ENCODE data around the gene PNKP.

Gene PNKP

GRCh38 chr19:49817964-49818648 lies 49.3 kb downstream of the PNKP start, which contains the start of gene MED25:
Gene MED25, plus strand, starts transcription at chr19:49818289. Its CDS starts 53 bp downstream, at chr19:49818342.
- peaks cover 18% of the 10 kb centered on the region for H3K4me1 ChIP-seq (ENCODE audit: insufficient read depth, low read length, poor library complexity, severe bottlenecking)
- H4K20me1 ChIP-seq (ENCODE audit: insufficient read depth, low read length, poor library complexity, severe bottlenecking): peaks cover 9% of the 10 kb centered on the region
- H3K4me3 ChIP-seq (ENCODE audit: low read length, poor library complexity, severe bottlenecking): peak within 1 kb of the TSS; percentile 92
- peak within 1 kb of the TSS; percentile 85 for H3K4me2 ChIP-seq (ENCODE audit: low read depth, low read length, poor library complexity, severe bottlenecking)
- no peaks in the 10 kb centered on the region for H3K27me3 ChIP-seq (ENCODE audit: insufficient read depth, low read length, poor library complexity, severe bottlenecking)
- H3K79me2 ChIP-seq (ENCODE audit: insufficient read depth, low read length): peaks cover 28% of the 10 kb centered on the region
- peak within 1 kb of the TSS; percentile 89 for H3K9ac ChIP-seq (ENCODE audit: low read depth, low read length, poor library complexity, severe bottlenecking)
- H3F3A ChIP-seq (ENCODE audit: low read depth): no peaks in the 10 kb centered on the region
- H3K9me2 ChIP-seq (replicated peaks; ENCODE audit: low read depth, low read length): no peaks in the 10 kb centered on the region
- TF ChIP-seq CTCF (conservative IDR thresholded peaks at IDR 0.05; ENCODE audit: low read length) (no peak), EZH2phosphoT487 (IDR thresholded peaks at IDR 0.05; ENCODE audit: borderline replicate concordance) (no peak)
- H3K36me3 ChIP-seq (ENCODE audit: insufficient read depth, low read length): no peaks in the 10 kb centered on the region
- H3K9me3 ChIP-seq (ENCODE audit: insufficient read depth, low read depth, low read length): no peaks in the 10 kb centered on the region
- H2AFZ ChIP-seq (ENCODE audit: low read length): peak within 1 kb of the TSS; percentile 98

- Histone ChIP-seq H3K27me3 (ENCODE audit: insufficient read depth, low read length, poor library complexity, severe bottlenecking) (no peaks in the 10 kb centered on the region), H3K9me2 (replicated peaks; ENCODE audit: low read depth, low read length) (no peaks in the 10 kb centered on the region), H3F3A (ENCODE audit: low read depth) (no peaks in the 10 kb centered on the region), H3K9me3 (ENCODE audit: insufficient read depth, low read depth, low read length) (no peaks in the 10 kb centered on the region), H3K79me2 (ENCODE audit: insufficient read depth, low read length) (peaks cover 28% of the 10 kb centered on the region), H3K4me1 (ENCODE audit: insufficient read depth, low read length, poor library complexity, severe bottlenecking) (peaks cover 27% of the 10 kb centered on the region), H3K4me2 (ENCODE audit: low read depth, low read length, poor library complexity, severe bottlenecking) (no peak overlapping the region), H3K36me3 (ENCODE audit: insufficient read depth, low read length) (no peaks in the 10 kb centered on the region), H3K9ac (ENCODE audit: low read depth, low read length, poor library complexity, severe bottlenecking) (no peak overlapping the region), H2AFZ (ENCODE audit: low read length) (no peak overlapping the region), H3K4me3 (ENCODE audit: low read length, poor library complexity, severe bottlenecking) (no peak overlapping the region), H4K20me1 (ENCODE audit: insufficient read depth, low read length, poor library complexity, severe bottlenecking) (peaks cover 9% of the 10 kb centered on the region)
- no peak for TF ChIP-seq EZH2phosphoT487 (IDR thresholded peaks at IDR 0.05; ENCODE audit: borderline replicate concordance)
These were observed 50.8 kb downstream of the PNKP start for GRCh38 chr19:49816590-49816989.

- H3K4me3 ChIP-seq (ENCODE audit: low read length, poor library complexity, severe bottlenecking): peak overlapping the region; percentile 84
- H3K79me2 ChIP-seq (ENCODE audit: insufficient read depth, low read length): peaks cover 9% of the 10 kb centered on the region
- H3K9ac ChIP-seq (ENCODE audit: low read depth, low read length, poor library complexity, severe bottlenecking): no peak overlapping the region
These were observed 53.4 kb downstream of the PNKP start for GRCh38 chr19:49814010-49814409.

More at GRCh38 chr19:49814010-49814409, 53.4 kb downstream of the PNKP start:
- peak overlapping the region; percentile 94; the same call in 1 of the 2 replicates for H2AFZ ChIP-seq (ENCODE audit: low read length)
- H3K36me3 ChIP-seq (ENCODE audit: insufficient read depth, low read length): no peaks in the 10 kb centered on the region
- H4K20me1 ChIP-seq (ENCODE audit: insufficient read depth, low read length, poor library complexity, severe bottlenecking): peaks cover under 1% of the 10 kb centered on the region
- peaks cover 21% of the 10 kb centered on the region for H3K4me1 ChIP-seq (ENCODE audit: insufficient read depth, low read length, poor library complexity, severe bottlenecking)
- no peaks in the 10 kb centered on the region for H3K27me3 ChIP-seq (ENCODE audit: insufficient read depth, low read length, poor library complexity, severe bottlenecking)
- no peaks in the 10 kb centered on the region for H3K9me3 ChIP-seq (ENCODE audit: insufficient read depth, low read depth, low read length)
- no peaks in the 10 kb centered on the region for H3F3A ChIP-seq (ENCODE audit: low read depth)
- no peaks in the 10 kb centered on the region for H3K9me2 ChIP-seq (replicated peaks; ENCODE audit: low read depth, low read length)
- H3K4me2 ChIP-seq (ENCODE audit: low read depth, low read length, poor library complexity, severe bottlenecking): peak overlapping the region; percentile 94
- TF ChIP-seq CTCF (conservative IDR thresholded peaks at IDR 0.05; ENCODE audit: low read length) (no peak), EZH2phosphoT487 (IDR thresholded peaks at IDR 0.05; ENCODE audit: borderline replicate concordance) (no peak)
